GM12892 (cell line): ENCODE measurements around the gene MAP4K4.

ENCODE experiments used
- POLR2A ChIP-seq: IDR thresholded peaks from 2 replicates; pipeline ENCODE4 v1.6.1; 2011; ENCODE audit warnings: low read depth, low read length, control low read depth
- TAF1 ChIP-seq: IDR thresholded peaks from 2 replicates; pipeline ENCODE4 v1.6.1; 2011; ENCODE audit warnings: low read depth, mild to moderate bottlenecking, control low read depth, low read length, borderline replicate concordance

GRCh38 chr2:101854877-101855276, 157.4 kb downstream of the MAP4K4 start:
- no peak for TF ChIP-seq POLR2A
- no peak for TF ChIP-seq TAF1
